GM12891 (cell line): Measurements from ENCODE around the gene MEGF8.
A peak's percentile ranks its signal among the peaks of the same experiment; 100 is the strongest.
"Not testable (repeated sequence)": the region's sequence is repeated elsewhere in the genome, so short reads cannot be mapped to it uniquely, and the experiment has no call there.

Experiments
- DNase-seq: peaks from one replicate; pipeline ENCODE4 v3.0.0; 2011; ENCODE audit warnings: low spot score; ENCODE audit not compliant: insufficient read length
- FAIRE-seq: peaks from 2 replicates; lab custom pipeline; 2011; peaks lifted over from hg19 to GRCh38; lab: Jason Lieb, UNC
- PAX5 ChIP-seq: IDR thresholded peaks from 2 replicates; pipeline ENCODE4 v1.6.1; 2011; ENCODE audit warnings: low read length, moderate library complexity, mild to moderate bottlenecking; ENCODE audit not compliant: insufficient read depth, severe bottlenecking
- POLR2A ChIP-seq: IDR thresholded peaks from 2 replicates; pipeline ENCODE4 v1.6.1; 2011; ENCODE audit warnings: low read depth, low read length, control low read depth
- POLR2AphosphoS5 ChIP-seq: IDR thresholded peaks from 2 replicates; pipeline ENCODE4 v1.6.1; 2011; ENCODE audit warnings: low read depth, low read length, control low read depth
- POU2F2 ChIP-seq: IDR thresholded peaks from 2 replicates; pipeline ENCODE4 v1.6.1; 2011; ENCODE audit warnings: low read depth, mild to moderate bottlenecking, control low read depth, low read length, moderate library complexity
- SPI1 ChIP-seq: IDR thresholded peaks from 2 replicates; pipeline ENCODE4 v1.6.1; 2011; ENCODE audit warnings: low read depth, low read length, control low read depth
- TAF1 ChIP-seq: IDR thresholded peaks from 2 replicates; pipeline ENCODE4 v1.6.1; 2011; ENCODE audit warnings: low read depth, low read length, control low read depth

The MEGF8 gene

GRCh38 chr19:42323473-42323851, 2.0 kb upstream of the MEGF8 start:
- TF ChIP-seq TAF1 (no peak), PAX5 (no peak), POLR2AphosphoS5 (no peak), POLR2A (no peak), SPI1 (no peak), POU2F2 (no peak)
- DNase-seq = no peak
- no peak for FAIRE-seq

- no peak for TF ChIP-seq POU2F2
- no peak for TF ChIP-seq POLR2A
- no peak for TF ChIP-seq PAX5
- no peak for TF ChIP-seq SPI1
- no peak for TF ChIP-seq POLR2AphosphoS5
- TF ChIP-seq TAF1 = no peak
- peak; percentile 50 for FAIRE-seq
Measured at GRCh38 chr19:42323852-42324654, 1.4 kb upstream of the MEGF8 start.

GRCh38 chr19:42324655-42325307, 654 bp upstream of the MEGF8 start:
- TF ChIP-seq PAX5 (no peak), SPI1 (no peak), POLR2A (no peak), POLR2AphosphoS5 (no peak), TAF1 (no peak), POU2F2 (no peak)
- FAIRE-seq = no peak
- no peak for DNase-seq

More at GRCh38 chr19:42323852-42324654, 1.4 kb upstream of the MEGF8 start:
- DNase-seq = no peak

- FAIRE-seq = peak; percentile 74
Measured at GRCh38 chr19:42325896-42326771, 699 bp downstream of the MEGF8 start.

DNA sequence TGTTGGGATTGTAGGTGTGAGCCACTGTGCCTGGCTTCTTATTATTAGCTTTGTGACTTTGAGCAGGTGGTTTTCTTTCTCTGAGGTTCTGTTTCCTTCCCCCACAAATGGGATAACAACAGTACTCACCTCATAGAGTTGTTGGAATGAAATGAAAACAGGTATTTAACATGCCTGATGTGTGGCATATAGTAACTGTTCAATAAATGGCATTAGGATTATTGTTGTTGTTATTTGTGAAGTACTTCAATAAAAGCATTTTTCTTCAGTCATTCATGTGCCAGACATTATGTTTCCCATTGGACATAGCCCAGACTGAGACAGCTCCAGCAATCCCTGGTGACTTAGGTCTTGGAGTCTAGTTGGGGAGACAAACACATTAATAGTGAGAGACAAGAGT, 1.5 kb downstream of the MEGF8 start:
- TF ChIP-seq TAF1 (no peak), SPI1 (no peak), POLR2A (no peak), PAX5 (no peak)
- DNase-seq (no peak), FAIRE-seq (peak; percentile 20)

More at GRCh38 chr19:42325896-42326771, 699 bp downstream of the MEGF8 start:
- TF ChIP-seq PAX5 (no peak), SPI1 (no peak), TAF1 (no peak), POLR2AphosphoS5 (no peak), POU2F2 (no peak), POLR2A (no peak)
- no peak for DNase-seq

GRCh38 chr19:42327381-42327780, 1.9 kb downstream of the MEGF8 start:
- TF ChIP-seq PAX5 (no peak), TAF1 (no peak), POLR2AphosphoS5 (no peak), POLR2A (no peak), POU2F2 (no peak)
- DNase-seq = no peak
- FAIRE-seq = no peak

- TF ChIP-seq SPI1 = no peak
- no peak for TF ChIP-seq POU2F2
- TF ChIP-seq POLR2AphosphoS5 = no peak
- TF ChIP-seq POLR2A = no peak
- TF ChIP-seq PAX5 = no peak
- no peak for TF ChIP-seq TAF1
- DNase-seq (no peak), FAIRE-seq (no peak)
Measured at GRCh38 chr19:42328106-42328505, 2.7 kb downstream of the MEGF8 start.

- FAIRE-seq (no peak), DNase-seq (no peak)
- TF ChIP-seq PAX5 = no peak
- no peak for TF ChIP-seq TAF1
- TF ChIP-seq POLR2A = no peak
- no peak for TF ChIP-seq POU2F2
- TF ChIP-seq POLR2AphosphoS5 = no peak
- TF ChIP-seq SPI1 = no peak
Measured at GRCh38 chr19:42328854-42329253, 3.4 kb downstream of the MEGF8 start.

- TF ChIP-seq POU2F2 = no peak
- no peak for TF ChIP-seq SPI1
- TF ChIP-seq PAX5 = no peak
- no peak for TF ChIP-seq POLR2A
- TF ChIP-seq TAF1 = no peak
- TF ChIP-seq POLR2AphosphoS5 = no peak
- DNase-seq (no peak), FAIRE-seq (no peak)
Measured at GRCh38 chr19:42330241-42330711, 4.8 kb downstream of the MEGF8 start.

GRCh38 chr19:42331333-42331732, 5.9 kb downstream of the MEGF8 start:
- not testable (repeated sequence) for FAIRE-seq, DNase-seq
